GM18868 (cell line): Measurements from ENCODE around the gene CHCHD3.

Source experiments
- ATAC-seq: cut with Tn5 transposase; IDR thresholded peaks from one replicate; pipeline ENCODE4 v1.9.1; 2021; ENCODE audit warnings: mild to moderate bottlenecking, moderate library complexity; ENCODE audit not compliant: unreplicated experiment

Gene CHCHD3

DNA sequence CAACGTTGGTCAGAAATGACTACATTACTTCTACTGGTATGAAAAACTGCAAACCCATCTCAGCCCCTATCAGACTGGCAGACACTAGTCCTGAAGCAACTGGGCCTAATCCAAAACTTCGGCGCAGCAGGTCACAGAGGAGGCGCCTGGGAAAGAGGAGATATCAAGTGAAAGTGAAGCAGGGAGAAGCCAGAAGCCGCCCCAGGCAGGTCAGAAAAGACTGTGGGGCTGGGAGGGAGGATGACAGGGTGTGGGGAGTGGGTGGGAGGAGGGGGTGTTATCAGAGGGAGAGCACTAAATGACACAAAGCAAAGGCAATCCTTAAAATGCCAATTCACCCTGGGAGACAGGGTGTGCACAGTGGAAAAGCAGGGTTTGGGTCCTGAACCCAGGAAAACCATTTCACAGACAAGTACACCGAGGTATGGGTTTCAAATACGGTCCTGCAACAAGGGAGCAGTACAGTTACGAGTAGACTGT lies 731 bp downstream of the CHCHD3 start:
- no peak for ATAC-seq

DNA sequence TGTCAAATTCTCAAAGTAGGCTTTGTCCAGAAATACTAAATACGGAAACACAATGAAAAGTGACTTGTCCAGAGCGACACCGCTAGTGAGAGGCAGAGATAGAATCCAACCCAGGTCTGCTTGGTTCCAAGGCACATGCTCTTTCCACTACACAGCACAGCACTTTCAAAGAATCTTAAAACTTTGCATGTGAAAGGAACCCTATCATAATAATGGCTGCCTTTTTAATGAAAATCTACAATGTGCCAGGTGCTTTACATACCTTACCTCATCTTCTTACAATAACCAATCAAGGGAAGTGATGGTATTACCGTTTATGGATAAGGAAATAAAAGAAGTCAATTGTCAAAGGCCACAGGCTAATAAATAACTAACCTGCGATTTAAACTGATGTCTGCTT lies 2.6 kb downstream of the CHCHD3 start:
- no peak for ATAC-seq

DNA sequence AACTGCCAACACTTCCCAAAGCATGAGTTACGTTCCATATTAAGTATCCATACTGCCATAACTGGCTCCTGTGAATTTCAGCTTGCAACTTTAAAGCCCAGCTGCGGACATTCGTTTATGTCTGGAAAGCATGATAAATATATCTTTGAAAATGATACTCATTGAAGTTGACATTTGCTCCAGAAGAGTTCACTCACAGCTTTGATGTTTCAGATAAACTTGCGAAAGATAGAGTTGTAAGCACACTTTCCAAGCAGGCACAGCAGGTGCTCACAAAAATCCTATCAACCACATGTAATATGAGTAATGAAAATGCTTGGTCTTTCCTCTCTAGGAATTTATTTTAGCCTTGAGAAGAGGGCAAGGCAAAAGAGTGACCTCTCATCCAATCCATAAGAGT lies 4.5 kb downstream of the CHCHD3 start:
- ATAC-seq, result no peak

DNA sequence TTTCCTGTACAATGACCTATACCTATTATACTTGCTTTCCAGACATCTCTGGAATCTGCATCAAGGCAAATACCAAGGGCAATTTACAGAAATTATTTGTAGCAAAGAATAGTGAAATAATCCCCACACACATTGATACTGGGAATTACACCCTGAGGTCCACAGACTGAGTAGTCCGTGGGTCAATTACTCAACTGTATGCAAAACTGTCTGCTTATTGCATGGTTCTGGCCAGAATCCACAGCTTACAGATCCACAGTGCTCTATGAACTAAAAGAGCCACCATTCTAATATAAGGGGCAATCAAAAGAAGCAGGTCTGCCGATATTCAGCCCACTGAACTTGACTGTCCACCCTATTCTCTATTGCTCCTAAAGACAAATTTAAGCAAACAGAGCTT lies 5.7 kb downstream of the CHCHD3 start:
- no peak for ATAC-seq

DNA sequence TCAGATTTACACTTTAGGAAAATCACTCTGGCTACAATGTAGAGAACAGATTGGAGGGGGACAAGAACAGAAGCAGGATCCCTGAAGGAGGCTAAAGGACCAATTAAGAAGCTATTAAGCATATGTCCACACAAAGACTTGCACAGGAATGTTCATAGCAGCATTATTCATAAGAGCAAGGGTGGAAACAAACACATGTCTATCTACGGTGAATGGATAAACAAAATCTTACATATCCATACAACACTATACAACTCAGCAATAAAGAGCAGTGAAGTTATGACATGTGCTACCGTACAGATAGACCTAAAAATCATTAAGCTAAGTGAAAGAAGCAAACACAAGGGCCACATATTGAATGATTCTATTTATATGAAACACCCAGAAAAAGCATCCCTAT lies 10.4 kb downstream of the CHCHD3 start:
- no peak for ATAC-seq

DNA sequence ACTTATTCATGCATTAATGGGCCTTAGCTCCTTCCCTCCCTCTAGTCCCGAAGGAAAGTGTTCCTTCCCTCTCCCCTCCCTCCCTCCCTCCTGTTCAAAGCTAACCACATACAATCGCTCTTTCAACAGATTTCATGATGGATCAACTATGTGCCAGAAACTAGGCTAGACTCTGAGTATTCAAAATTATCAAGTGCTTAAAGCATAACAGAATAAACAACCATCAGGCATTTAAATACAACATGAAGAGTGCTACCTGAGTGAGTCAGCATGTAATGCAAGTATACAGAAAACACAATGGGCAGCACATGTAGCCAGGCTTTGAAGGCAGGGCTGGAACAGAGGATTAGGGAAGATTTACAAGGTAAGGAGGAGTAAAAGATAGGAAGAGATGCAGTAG lies 11.3 kb downstream of the CHCHD3 start:
- ATAC-seq, result no peak

DNA sequence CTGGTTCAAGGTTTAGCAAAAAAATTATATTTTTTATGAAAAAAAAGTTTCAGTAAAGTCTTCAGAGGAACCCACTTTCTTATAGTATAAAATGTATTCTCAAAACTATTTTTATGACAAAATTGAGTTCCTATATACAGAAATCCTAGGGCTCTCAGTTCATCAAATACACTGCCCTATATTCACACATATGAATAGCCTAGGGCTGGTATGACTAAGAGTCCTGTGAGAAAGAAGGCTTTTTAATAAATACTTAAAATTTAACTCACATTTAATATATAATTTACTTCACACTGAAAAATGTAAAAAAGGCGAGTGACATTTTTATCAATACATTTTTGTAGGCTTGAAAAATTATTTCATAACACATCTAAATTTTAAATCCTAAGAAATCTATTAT lies 16.6 kb downstream of the CHCHD3 start:
- ATAC-seq, result no peak

DNA sequence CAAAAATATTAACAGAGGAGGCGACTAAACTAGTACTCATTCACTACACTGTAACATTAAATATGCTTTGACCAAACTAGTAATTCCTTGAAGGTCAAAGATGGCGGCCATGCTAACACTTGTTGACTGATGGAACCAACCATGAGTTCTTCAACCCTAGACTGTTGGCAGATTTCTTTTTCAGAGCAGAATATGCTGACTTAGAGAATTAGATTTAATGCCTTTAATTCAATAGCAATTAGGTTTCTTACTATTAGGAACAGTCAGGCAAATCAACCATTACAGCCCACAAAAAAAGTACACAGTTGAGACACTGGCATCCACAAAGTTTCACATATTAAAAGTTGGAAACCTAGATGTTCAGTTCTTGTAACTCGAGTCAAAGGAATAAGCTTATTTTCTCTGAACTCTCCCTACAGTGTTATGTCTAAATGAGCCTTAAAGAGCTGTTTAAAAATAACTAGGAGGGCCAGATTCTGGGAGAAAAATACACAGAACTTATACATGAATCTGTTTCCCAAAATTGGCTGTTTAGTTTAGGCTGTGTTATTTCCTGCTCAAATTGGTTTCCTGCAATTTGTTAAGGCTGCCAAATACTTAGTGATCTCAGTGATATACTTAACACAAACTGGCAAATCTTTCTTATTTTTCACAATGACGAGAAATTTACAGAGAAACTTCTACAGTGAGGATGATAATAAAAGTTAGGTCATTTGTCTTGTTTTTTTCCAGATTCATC lies 17.6 kb downstream of the CHCHD3 start:
- ATAC-seq, result no peak

DNA sequence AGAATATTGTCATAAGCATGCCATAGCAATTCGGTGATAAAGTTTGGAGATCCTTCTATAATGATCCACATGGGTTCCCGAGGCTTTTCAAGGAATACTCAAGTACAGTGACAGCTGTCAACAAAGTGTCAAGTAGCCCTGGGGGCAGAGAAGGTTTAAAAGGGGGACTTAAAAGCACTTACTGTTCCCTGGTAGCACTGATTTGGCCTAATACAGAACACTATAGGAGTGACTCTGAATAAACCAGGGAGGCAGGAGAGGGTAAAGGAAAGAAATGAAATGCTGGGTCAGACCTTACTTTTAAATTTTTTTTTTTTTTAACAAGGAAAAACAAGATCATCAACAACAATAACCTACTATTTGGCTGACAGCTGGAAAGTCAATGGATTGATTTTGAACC lies 20.1 kb downstream of the CHCHD3 start:
- ATAC-seq, result no peak

DNA sequence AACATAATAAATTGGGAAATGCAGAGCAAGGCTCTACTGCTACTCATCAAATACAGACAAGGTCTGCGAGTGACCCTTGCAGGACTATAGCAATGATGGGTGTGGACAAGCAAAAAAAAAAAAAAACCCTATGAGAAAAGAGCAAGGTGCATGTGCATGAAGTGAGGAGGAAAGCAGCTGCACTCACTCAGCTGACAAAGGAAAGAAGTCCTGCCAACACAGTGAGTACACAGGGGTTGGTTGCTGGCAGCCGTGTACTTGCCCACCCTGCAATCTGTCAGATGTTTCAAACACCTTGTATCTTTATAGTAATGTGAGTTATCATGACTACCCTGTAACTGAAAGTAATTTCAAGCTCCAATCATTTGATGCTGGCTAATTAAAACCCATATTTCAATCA lies 20.5 kb downstream of the CHCHD3 start:
- no peak for ATAC-seq

DNA sequence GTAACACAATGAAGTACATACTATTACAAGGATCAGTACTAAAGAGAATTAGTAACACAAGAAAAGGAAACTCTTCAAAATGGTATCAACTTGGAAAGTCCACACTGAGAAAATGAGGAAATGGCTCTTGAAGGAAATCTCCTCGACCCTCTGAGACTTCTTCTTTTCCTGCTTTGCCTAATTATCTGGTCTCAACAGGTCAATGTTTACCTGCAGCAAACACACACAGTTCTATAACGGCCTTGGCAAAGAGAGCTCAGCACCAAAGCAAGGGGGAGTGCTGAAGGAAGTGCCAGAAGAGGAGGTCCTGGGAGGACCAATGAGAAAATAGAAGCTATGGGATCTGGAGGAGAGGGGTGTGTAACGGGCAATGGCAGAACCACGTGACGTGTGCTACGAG lies 21.9 kb downstream of the CHCHD3 start:
- ATAC-seq, result no peak

DNA sequence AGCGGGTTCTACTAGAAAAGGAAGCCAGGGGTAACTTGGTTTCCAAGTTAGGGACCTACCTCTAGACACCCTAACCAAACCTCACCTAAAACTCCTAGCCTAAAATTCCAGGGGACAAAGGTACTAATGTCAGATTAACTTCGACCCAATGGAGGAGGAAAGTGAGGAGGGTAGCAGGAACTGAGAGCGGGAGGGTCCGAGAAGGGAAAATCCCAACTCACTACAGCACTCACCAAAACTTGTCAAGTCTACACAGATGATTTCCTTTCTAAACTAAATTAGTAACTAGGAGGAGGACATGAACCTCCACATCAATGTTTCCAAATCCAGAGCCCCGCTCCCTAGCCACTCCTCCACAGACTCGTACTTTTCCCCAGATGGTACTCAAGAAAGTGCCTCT lies 22.6 kb downstream of the CHCHD3 start:
- ATAC-seq, result peak; percentile 47

DNA sequence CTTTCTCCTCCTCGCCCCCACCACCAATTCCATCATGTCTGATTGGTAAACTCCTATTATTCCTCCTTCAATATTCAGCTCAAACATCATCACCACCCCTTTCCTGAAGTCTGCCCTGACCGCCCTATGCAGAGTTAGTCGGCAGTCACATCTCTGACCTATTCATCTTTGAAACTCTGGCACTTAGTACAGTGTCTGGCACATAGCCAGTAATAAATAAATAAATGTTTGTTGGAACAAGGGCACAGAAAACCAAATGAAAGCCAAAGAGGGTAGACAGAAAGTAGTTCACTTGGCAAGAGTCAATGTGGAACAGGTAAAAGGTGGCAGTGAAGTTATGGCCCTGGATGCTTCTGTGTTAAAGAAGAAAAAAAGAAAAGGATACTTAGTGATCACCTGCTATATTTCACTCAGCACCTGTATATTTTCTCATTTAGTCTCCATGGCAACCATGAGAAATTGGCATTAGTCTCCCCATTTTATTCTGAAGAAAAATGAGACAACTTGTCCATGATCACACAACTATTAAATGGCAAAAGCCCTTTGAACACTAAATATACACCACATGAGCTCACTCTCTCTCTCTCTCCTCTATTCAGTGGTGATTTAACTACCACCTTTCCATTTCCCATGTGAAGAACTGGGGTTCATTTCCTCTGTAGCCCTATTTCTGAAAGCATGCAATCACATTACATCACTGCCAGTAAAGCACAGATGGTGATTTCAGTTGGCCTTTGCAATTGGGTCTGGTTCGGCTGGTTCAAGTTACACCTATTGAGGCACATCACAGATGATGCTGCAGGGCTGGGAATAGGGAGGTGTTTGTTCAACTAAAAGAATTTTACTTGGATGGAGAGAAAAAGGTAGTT lies 25.3 kb downstream of the CHCHD3 start:
- no peak for ATAC-seq

DNA sequence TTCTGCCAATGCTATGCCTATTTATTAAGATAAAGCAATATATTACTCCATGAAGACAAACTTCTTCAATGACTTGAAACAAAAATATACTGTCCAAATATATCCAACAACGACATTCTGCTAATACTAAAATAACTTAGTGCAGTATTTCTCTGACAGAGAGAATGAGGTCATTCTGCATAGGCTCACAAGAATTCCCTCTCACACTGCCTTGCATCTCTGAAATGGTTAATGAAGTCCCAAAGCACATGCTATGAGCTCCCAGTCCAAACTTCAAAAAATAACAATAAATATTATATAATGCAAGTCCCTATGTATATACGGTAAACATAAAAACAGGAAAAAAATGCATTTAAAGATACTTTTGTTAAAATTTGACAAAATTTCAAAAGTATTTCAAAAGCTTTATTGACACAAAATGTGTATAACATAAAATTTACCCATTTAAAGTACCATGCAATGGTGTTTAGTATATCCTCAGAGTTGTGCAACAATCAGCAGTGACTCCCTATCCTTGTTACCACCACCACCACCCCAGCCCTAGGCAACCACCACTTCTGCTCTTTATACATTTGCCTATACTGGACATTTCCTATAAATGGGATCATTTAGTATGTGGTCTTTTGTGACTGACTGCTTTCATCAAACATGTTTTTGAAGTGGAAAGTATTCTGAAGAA lies 27.6 kb downstream of the CHCHD3 start:
- ATAC-seq, result no peak

DNA sequence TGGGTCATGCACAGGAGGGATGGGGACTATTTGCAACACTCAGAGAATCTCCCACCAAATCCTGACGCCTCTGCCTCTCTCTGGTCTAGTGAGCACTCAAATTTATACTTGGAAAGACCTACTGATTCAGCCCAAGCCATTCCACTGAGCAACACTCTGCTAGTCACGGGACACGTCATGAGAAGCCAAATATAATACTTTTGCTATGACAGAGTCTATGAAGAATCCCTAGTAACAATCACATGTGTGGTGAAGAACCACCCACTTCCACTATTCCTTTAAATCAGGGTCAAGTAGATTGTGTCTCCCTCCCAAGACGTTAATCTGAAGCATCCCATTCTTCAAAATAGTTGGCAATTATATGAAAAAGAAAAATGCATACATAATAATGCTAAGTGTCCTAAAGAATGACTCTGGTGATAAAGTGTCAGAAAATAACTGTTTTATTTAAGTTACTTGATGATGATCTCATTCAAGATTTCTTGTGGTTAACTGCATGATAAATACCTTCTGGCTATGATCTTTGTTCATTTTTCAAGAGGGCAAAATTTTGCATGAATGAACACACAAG lies 28.5 kb downstream of the CHCHD3 start:
- peak; percentile 57 for ATAC-seq

DNA sequence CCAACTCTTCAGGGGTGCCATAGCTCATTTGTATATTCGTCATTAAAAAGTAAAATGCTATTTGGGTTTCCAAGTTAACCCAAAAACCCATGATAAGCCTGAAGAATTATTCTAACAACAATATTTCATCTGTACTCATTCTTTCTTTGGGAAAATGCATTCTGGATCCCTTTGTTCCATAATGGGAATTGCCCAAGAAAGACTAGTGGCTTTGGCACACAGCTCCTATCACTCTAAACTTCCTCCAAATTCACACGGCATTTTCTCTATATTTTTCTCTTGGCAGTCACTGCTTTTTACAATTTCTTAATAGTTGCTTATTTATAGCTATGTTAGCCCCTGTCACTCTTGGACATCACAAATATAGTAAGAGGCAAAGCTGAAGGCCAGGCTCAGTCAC lies 29.1 kb downstream of the CHCHD3 start:
- ATAC-seq, result no peak

DNA sequence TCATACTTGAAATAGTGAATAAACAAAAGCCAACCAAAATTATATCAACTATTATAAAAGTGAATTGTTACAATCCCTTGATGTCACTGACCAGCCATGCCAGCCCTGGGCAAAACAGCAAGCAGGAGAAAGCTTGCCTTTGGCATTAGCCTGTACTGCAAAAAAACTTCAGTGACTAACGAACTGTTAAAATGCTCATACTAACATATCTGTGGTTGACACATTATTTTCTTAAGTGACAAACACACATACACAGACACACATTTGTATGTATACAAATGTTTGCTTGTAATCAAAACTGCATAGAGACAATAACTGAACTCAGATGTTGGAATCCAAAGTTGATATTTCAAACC lies 29.5 kb downstream of the CHCHD3 start:
- no peak for ATAC-seq

DNA sequence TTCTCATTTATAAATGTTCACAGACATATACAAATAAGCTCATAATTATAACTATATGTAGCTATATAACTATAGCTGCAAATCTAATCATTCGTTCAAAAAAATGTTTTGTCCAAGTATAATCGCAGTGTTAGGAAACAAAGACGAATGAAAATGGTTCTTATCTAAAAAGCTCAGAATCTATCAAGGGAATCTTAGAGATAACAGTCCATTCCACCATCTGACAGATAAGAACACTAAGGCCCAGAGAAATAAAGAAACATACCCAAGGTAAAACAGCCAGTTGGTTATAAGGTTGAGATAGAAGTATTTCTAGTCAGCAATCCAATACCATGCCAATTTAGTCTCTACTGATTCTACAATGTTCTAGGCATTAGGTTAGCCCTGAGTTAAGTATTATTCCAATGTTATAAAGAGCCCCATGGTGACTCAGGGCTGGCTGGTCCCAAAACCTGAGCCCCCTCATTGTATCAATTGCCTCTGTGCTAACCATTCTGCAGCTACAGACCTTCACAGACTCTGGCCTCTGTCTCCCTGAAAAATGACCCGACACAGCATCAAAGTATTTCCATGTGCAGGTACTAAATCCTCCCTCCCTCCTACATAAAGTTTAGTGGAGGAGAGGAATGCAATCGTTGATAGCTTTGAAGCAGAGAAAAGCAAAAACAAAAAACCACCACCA lies 30.0 kb downstream of the CHCHD3 start:
- no peak for ATAC-seq

DNA sequence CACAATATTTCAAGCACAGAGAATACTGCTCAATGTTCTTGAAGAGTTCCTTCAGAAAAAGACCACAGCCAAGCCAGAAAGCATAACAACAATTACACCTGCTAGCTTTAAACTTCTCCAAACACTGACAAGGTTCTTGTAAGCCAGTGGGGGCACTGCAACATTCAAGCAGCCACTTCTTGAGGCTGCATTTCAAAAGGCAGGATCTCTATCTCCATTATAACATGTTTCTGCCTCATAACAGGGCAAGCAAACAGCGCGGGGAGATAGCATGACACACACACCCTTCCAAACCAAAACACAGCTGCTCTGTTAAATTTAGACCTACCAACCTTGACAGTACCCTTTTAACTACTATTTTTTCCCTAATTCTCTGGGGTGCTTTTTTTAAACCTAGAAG lies 30.8 kb downstream of the CHCHD3 start:
- ATAC-seq, result peak; percentile 61

DNA sequence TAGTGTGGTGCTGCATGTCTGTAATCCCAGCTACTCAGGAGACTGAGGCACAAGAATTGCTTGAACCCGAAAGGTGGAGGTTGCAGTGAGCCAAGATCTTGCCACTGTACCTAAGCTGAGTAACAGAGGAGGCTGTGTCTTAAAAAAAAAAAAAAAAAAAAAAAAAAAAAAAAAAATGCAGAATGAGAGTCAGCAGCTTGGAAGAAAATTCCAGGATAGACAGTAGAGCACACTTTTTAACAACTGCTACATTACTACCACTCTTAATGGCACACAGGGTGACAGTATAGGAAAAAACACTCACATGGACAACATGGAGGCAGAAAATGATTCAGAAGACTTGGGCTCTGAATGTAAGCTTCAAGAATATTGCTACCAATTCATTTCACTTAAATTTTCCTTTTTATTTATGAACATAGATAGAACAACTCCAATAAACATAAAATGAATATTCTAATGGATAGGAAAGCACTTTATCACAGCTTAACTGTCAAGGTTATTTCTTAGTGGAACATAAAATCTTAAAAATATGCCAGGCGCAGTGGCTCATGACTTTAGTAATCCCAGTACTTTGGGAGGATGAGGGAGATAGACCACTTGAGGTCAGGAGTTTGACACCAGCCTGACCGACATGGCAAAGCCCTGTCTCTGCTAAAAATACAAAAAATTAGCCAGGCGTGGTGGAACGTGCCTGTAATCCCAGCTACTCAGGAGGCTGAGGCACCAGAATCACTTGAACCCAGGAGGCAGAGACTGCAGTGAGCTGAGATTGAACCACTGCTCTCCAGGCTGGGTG lies 31.5 kb downstream of the CHCHD3 start:
- ATAC-seq, result no peak
